HPDE6-E6E7 (cell line): ENCODE data around the gene PRKAB1.

Experiments
- DNase-seq: peaks from one replicate; pipeline ENCODE4 v3.0.0; 2011; ENCODE audit warnings: missing footprints; ENCODE audit errors: extremely low spot score

The PRKAB1 gene

GRCh38 chr12:119712721-119713120 lies 44.8 kb downstream of the PRKAB1 start:
- no peak for DNase-seq

GRCh38 chr12:119713551-119714031 lies 45.7 kb downstream of the PRKAB1 start:
- no peak for DNase-seq

DNA sequence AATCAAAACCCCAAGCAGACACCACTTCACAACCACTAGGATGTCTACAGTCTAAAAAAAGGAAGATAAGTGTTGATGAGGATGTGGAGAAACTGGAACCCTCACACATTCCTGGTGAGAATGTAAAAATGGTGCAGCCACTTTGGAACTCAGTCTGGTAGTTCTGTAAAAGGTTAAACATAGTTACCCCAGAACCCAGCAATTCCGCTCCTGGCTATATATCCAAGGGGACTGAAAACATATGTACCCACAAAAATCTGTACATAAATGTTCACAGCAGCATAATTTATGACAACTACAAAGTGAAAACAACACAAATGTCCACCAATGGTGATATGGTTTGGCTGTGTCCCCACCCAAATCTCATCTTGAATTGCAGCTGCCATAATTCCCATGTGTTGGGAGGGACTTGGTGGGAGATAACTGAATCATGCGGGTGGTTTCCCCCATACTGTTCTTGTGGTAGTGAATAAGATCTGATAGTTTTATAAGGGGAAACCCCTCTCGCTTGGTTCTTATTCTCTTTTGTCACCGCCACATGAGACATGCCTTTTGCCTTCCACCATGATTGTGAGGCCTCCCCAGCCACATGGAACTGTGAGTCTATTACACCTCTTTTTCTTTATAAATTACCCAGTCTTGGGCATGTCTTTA lies 46.8 kb downstream of the PRKAB1 start:
- DNase-seq, result no peak

- DNase-seq, result no peak
Observed at GRCh38 chr12:119715268-119715620, 47.3 kb downstream of the PRKAB1 start.

DNA sequence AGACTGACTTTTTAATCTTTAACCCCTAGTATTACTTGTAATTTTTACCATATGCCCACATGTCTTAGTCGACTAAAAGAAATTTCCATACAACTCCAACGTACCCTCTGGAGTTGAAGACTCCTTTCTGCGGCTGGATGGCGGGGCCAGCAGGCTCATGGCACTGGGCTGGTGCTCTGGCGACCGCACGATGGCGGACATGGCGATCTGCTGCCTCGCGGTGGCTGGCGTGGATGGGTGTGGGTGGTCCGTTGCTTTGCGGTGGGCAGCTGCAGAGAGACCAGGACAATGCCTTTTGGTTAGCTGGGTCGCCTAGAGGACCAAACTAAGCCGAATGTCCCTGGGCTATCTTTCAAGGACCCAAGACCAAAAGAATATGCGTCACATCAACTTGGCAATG lies 50.2 kb downstream of the PRKAB1 start:
- DNase-seq, result no peak

GRCh38 chr12:119720349-119720748 lies 52.4 kb downstream of the PRKAB1 start:
- no peak for DNase-seq

DNA sequence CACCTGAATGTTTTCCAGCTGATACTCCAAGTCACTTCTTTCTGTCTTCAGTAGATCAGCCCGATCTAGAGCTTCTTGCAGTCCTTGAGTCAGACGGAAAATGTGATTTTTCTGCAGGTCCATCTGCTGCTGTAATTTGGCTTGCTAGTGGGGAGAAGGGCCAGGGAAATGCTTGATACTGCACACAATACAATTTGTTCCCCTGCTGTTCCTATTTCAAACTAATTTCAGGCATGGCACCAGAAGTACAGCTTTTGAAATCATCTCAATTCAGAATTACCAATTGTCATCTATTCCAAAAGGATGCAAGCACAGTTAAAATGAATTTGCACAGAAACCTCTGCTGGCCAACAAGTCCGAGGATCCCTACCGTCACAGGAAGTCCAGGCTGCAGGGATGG lies 53.4 kb downstream of the PRKAB1 start:
- no peak for DNase-seq

- no peak for DNase-seq
Observed at GRCh38 chr12:119725523-119725922, 57.6 kb downstream of the PRKAB1 start.

DNA sequence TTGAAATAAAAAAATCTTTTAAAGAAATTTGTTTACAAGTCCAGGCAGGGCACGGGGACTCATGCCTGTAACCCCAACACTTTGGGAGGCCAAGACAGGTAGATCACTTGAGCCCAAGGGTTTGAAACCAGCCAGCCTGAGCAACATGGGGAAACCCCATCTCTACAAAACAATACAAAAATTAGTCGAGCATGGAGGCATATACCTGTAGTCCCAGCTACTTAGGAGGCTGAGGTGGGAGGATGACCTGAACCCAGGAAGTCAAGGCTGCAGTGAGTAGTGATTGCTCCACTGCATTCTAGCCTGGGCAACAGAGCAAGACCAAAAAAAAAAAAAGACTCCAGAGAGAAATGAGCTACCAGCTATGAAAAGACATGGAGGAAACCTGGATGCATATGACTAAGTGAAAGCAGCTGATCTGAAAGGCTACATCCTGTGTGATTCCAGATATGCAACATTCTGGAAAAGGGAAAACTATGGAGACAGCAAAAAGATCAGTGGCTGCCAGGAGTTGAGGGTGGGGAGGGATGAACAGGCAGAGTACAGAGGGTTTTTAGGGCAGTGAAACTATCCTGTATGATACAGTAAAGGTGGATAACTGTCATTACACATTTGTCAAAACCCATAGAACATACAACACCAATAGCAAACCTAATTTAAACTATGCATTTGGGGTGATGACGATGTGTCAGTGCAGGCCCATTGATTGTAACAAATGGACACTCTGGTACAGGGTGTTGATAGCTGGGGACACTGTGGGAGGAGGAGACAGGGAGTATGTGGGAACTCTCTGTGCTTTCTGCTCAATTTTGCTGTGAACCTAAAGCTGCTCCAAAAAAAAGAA lies 59.9 kb downstream of the PRKAB1 start:
- DNase-seq, result no peak

- no peak for DNase-seq
Observed at GRCh38 chr12:119728444-119728745, 60.5 kb downstream of the PRKAB1 start.

- no peak for DNase-seq
Observed at GRCh38 chr12:119729871-119730270, 61.9 kb downstream of the PRKAB1 start.

- no peak for DNase-seq
Observed at GRCh38 chr12:119730381-119730780, 62.4 kb downstream of the PRKAB1 start.
